Heart right ventricle (tissue), 16 donors: ENCODE results near the gene CHRNB1. TPM values are rescaled to one million over a fixed set of nuclear protein-coding genes. Genes with fewer than 3 reads are reported as not detected.
"Not testable (repeated sequence)": the region's sequence is repeated elsewhere in the genome, so short reads cannot be mapped to it uniquely, and the experiment has no call there.

Experiments used
- ATAC-seq, 8 donors: fragments of 200-7000 bp; cut with Tn5 transposase; one replicate each; pipeline ENCODE4 v1.9.1; 2020; ENCODE audit warnings: mild to moderate bottlenecking in 8 of 8, moderate library complexity in 8 of 8, moderate number of reproducible peaks in 1 of 8
- DNase-seq, 2 donors: peaks; one replicate each; pipeline ENCODE4 v3.0.0-alpha.2; 2020
- H3K27ac ChIP-seq, 10 donors: fragments of 200-600 bp; sonication (generic) in 2 of 10; one replicate each; pipeline versions ENCODE4 v1.5.0 to v1.8.0; 2020 to 2022; ENCODE audit warnings: mild to moderate bottlenecking in 3 of 10
- H3K27me3 ChIP-seq, 7 donors: fragments of 200-600 bp; one replicate each; pipeline ENCODE4 v1.8.0; 2021 to 2022; ENCODE audit warnings: mild to moderate bottlenecking in 2 of 7
- H3K36me3 ChIP-seq, 9 donors: fragments of 200-600 bp; sonication (generic) in 1 of 9; one replicate each; pipeline versions ENCODE4 v1.5.0 to v1.8.0; 2020 to 2022; ENCODE audit warnings: mild to moderate bottlenecking in 2 of 9
- H3K4me1 ChIP-seq, 9 donors: fragments of 200-600 bp; sonication (generic) in 1 of 9; one replicate each; pipeline versions ENCODE4 v1.5.0 to v1.8.0; 2020 to 2022; ENCODE audit warnings: mild to moderate bottlenecking in 4 of 9
- H3K4me3 ChIP-seq, 10 donors: fragments of 200-600 bp; sonication (generic) in 2 of 10; one replicate each; pipeline versions ENCODE4 v1.5.0 to v1.8.0; 2020 to 2022; ENCODE audit warnings: mild to moderate bottlenecking in 7 of 10, moderate library complexity in 2 of 10
- H3K9me3 ChIP-seq, 11 donors: fragments of 200-600 bp in 10 of 11; sonication (generic) in 2 of 11; one replicate each; pipeline versions ENCODE4 v1.5.0 to v1.8.0; 2013 to 2022; ENCODE audit warnings: mild to moderate bottlenecking in 2 of 11, control low read depth in 1 of 11, moderate library complexity in 1 of 11
- CTCF ChIP-seq, 9 donors: fragments of 200-600 bp; sonication (generic) in 2 of 9; IDR thresholded peaks; one replicate each; pipeline versions ENCODE4 v1.5.0 to v1.8.0; 2021 to 2022; ENCODE audit warnings: antibody characterized with exemption in 9 of 9, mild to moderate bottlenecking in 5 of 9, moderate library complexity in 1 of 9
- WGBS, 2 donors: extraction: QIAGEN DNeasy Blood & Tissue Kit; methylation state at CpG; one replicate each; pipeline ENCODE4 v1.1.7; 2013; ENCODE audit warnings: inconsistent platforms in 1 of 2; 5-methylcytosine and 5-hydroxymethylcytosine counted together
- intact Hi-C, 10 donors: fragments of 100-400 bp; cut with DNase I; formaldehyde crosslinking; loops; one replicate each; pipeline versions ENCODE4 v1.11.1 to v1.14.2; 2022
- polyA plus RNA-seq, 2 donors: library from polyadenylated mRNA; stranded (reverse); fragments of 200-250 nt; gene quantifications; one replicate each; pipeline ENCODE4 v1.2.3, GENCODE V29; 2013
- total RNA-seq, 10 donors: library from RNA; stranded (reverse); fragmentation: NEBNext Ultra II Directional in 3 of 10; extraction: Animal tissue kit (Norgen Biotek cat#: 25700) in 3 of 10; gene quantifications; one replicate each; pipeline versions ENCODE4 v1.2.1 to v1.2.4, GENCODE V29; 2021 to 2023
- donor health status: Arrhythmogenic right ventricular cardiomyopathy.
- donor health status: ischemic (EF 13 %, LVEDD 7.1; RV severe dilation, severe dysfunction).
- donor health status: healthy with polysubstance abuse.
- donor health status: DM: no; HTN: yes; CAD: no.
- donor health status: DM: no; HTN: no; CAD: no.
- donor health status: ischemic (EF 25% LVEDD 6.9; RV normal size, moderate dysfunction).
- donor health status: ischemic (EF 25% LVEDD 5.7; RV mildly dilated, moderate dysfunction).
- donor health status: healthy.
- donor health status: DM: yes; HTN: yes; CAD: no.
- donor health status: Ischemic cardiomyopathy.
- donor health status: ischemic (EF 35%, LVEDD 5.7; RV mildly dilated, moderate dysfunction).
- donor health status: nonischemic (EF 11% LVEDD 7.7; RV severe dilation, severe dysfunction).
- donor health status: DM: yes; HTN: yes; CAD: no.
- donor health status: PGD.
- donor health status: ischemic (EF 29% LVEDD 5.4; RV normal size, mild dysfunction).
- donor health status: nonischemic (EF 23%, LVEDD 6.1; RV moderate dilation, normal function).

CHRNB1 gene
- total and polyA plus RNA-seq, 12 donors: 5.4 to 25.4 (median 10.4) TPM

- ATAC-seq (no peak), DNase-seq (no peak)
- no peaks in the 10 kb centered on the region for H3K27me3 ChIP-seq
- peak overlapping the region in 4 of 10 donors; percentile 2 to 63 (median 40) for H3K27ac ChIP-seq
- no peak for TF ChIP-seq CTCF (IDR thresholded peaks at IDR 0.05)
- intact Hi-C loops: no loop called here
- no peak overlapping the region for H3K4me3 ChIP-seq
- peaks cover 23 to 91% (median 65%) of the 10 kb centered on the region in 9 donors for H3K4me1 ChIP-seq
- 83 to 84% methylated on average over 2 of the region's 2 CpGs for WGBS, 2 donors
- H3K9me3 ChIP-seq: no peaks in the 10 kb centered on the region
- H3K36me3 ChIP-seq: peaks cover 0 to 22% (median 0%) of the 10 kb centered on the region in 9 donors
These were observed 26.9 kb downstream of the CHRNB1 start for GRCh38 chr17:7471729-7472128.

GRCh38 chr17:7474767-7475166 is 29.9 kb downstream of the CHRNB1 start:
- H3K36me3 ChIP-seq: peaks cover 0 to 12% (median 0%) of the 10 kb centered on the region in 9 donors
- WGBS, 2 donors: 88 to 95% methylated on average over 8 of the region's 8 CpGs
- intact Hi-C loops: loop anchor here in 6 of 10 donors (5.0 kb wide), 4 partner anchors 32 to 213 kb away; partner anchors contain the start of genes FGF11 (in 3 of the 6), TMEM102 (in 3 of the 6), KCTD11 (in 1 of the 6) and TP53 (in 1 of the 6)
- not testable (repeated sequence) for H3K4me3 ChIP-seq, DNase-seq, H3K9me3 ChIP-seq, H3K27me3 ChIP-seq, ATAC-seq
- H3K4me1 ChIP-seq: peaks cover 31 to 84% (median 61%) of the 10 kb centered on the region in 9 donors
- H3K27ac ChIP-seq: peak overlapping the region in 8 of 10 donors; percentile 18 to 100 (median 100)

GRCh38 chr17:7475764-7476422 is 31.0 kb downstream of the CHRNB1 start:
- H3K27ac ChIP-seq: peak overlapping the region; percentile 41 to 100 (median 100)
- ATAC-seq (peak; percentile 21 to 72 (median 52)), DNase-seq (peak; percentile 42 to 71)
- intact Hi-C loops: loop anchor here in 7 of 10 donors (2.0 to 5.0 kb wide), 5 partner anchors 34 to 211 kb away; partner anchors contain the start of genes FGF11 (in 4 of the 7), TMEM102 (in 3 of the 7), KCTD11 (in 1 of the 7) and TP53 (in 1 of the 7)
- peaks cover 0 to 12% (median 0%) of the 10 kb centered on the region in 9 donors for H3K36me3 ChIP-seq
- no peaks in the 10 kb centered on the region for H3K27me3 ChIP-seq
- H3K9me3 ChIP-seq: no peaks in the 10 kb centered on the region
- peaks cover 28 to 84% (median 59%) of the 10 kb centered on the region in 9 donors for H3K4me1 ChIP-seq
- H3K4me3 ChIP-seq: peak overlapping the region in 1 of 10 donors; percentile 67
- WGBS, 2 donors: 38 to 44% methylated on average over 15 of the region's 15 CpGs
- TF ChIP-seq CTCF (IDR thresholded peaks at IDR 0.05): no peak

GRCh38 chr17:7476494-7476893 is 31.6 kb downstream of the CHRNB1 start:
- Histone ChIP-seq H3K27ac (peak overlapping the region in 9 of 10 donors; percentile 41 to 100 (median 100)), H3K4me1 (peaks cover 28 to 82% (median 59%) of the 10 kb centered on the region in 9 donors), H3K36me3 (peaks cover 0 to 12% (median 0%) of the 10 kb centered on the region in 9 donors), H3K27me3 (no peaks in the 10 kb centered on the region), H3K4me3 (peak overlapping the region in 2 of 10 donors; percentile 67 to 98), H3K9me3 (no peaks in the 10 kb centered on the region)
- DNase-seq (no peak), ATAC-seq (no peak)
- WGBS, 2 donors: 28 to 33% methylated on average over 3 of the region's 3 CpGs
- TF ChIP-seq CTCF (IDR thresholded peaks at IDR 0.05): no peak
- intact Hi-C loops: loop anchor here in 7 of 10 donors (2.0 to 5.0 kb wide), 5 partner anchors 34 to 211 kb away; partner anchors contain the start of genes FGF11 (in 4 of the 7), TMEM102 (in 3 of the 7), KCTD11 (in 1 of the 7) and TP53 (in 1 of the 7)
